T follicular helper cell (primary cell): ENCODE results near the gene HOXB6.

Experiments used
- DNase-seq: peaks from one replicate; pipeline ENCODE4 v3.0.0-alpha.2; 2020; ENCODE audit warnings: low read depth

Gene HOXB6

DNA sequence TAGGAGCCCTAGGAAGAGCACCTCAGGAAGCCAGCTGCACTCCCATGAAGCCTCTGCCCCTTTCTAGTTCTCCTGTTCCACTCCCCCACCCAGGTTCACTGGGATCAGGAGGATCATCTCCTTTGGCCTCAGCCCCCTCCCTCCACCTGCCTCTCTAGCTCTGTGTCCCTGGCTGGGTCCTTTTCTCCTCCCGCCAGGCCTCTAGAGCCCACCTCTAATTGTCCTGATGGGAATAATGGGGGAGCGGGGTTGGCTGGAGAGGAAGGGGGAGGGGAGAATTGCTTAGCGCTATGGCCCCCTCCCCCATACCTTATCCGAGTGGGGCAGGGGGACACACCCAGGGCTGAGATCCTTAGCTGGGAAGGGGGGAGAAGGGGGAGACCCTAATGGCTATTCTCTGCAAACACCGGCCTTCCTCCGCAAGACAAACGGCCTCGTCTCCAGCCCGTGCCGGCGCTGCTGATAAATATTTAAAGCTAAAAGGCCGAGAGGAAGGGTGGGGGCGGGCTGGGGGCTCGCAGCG is 5.0 kb upstream of the HOXB6 start:
- no peak for DNase-seq

DNA sequence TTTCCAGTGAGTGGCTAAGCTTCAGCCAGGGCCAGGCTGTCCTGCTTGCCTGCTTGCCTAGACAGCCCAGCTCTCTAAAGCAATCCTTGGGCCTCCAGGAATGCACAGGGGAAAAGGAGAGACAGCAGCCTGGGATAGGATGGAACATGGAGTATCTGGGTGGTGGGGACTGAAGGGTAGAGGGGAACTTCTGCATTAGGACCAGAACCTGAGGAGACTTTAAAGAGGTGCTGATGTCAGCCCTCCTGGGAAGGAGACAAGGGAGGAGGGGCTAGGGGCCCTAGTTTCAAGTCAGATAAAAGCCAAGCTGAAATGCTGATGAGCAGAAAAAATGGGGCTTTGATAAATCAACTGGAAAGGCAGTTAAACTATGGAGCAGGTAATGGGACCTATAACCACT is 4.2 kb upstream of the HOXB6 start:
- DNase-seq: no peak

DNA sequence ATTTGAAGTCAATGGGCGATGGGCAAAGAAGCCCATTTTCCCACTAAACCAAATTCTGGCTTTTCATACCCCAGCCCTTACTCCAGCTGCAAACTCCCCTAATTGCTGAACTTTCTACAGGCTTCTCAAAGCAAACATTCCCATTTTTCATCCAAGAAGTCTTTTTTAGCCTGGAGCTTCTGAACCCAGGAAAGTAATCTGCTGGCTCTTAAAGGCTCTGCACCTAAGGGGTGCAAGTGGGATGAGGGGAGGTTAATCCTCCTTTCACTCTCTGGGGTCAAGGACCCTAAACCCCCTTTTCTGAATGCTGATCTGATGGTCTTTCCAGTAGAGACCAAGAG is 3.7 kb upstream of the HOXB6 start:
- DNase-seq: no peak

DNA sequence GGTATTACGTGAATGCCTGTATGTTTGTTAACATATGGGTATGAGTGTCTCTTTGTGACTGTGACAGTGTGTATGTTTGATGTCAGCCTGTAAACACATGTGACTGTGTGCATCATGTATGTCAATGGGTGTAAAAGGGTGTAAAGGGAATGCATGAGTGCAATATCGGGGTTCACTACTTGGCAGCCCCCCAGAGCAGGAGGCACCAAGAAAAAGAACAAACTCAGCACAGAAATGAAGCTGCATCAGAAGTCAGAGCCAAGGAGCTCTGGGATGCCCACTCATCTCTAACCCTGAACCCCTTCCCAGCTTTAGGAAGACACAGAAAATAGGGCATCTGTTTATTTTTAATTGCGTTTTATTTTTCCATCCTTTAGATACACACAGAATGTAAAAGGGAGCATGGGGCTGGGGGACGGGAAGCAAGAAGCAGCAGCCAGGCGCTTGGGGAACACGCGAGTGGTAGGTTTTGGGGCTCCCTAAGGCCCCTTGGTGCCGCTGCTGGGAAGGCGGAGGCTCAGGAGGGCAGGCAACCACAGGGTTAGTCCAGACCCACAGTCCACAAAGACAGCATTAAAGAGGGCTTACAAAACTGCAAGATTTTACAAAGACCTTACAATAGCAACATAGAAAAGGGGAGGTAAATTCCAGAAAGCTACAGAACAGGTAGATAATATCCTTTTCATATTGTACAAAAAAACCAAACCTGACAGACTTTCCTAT is 2.3 kb upstream of the HOXB6 start:
- no peak for DNase-seq

DNA sequence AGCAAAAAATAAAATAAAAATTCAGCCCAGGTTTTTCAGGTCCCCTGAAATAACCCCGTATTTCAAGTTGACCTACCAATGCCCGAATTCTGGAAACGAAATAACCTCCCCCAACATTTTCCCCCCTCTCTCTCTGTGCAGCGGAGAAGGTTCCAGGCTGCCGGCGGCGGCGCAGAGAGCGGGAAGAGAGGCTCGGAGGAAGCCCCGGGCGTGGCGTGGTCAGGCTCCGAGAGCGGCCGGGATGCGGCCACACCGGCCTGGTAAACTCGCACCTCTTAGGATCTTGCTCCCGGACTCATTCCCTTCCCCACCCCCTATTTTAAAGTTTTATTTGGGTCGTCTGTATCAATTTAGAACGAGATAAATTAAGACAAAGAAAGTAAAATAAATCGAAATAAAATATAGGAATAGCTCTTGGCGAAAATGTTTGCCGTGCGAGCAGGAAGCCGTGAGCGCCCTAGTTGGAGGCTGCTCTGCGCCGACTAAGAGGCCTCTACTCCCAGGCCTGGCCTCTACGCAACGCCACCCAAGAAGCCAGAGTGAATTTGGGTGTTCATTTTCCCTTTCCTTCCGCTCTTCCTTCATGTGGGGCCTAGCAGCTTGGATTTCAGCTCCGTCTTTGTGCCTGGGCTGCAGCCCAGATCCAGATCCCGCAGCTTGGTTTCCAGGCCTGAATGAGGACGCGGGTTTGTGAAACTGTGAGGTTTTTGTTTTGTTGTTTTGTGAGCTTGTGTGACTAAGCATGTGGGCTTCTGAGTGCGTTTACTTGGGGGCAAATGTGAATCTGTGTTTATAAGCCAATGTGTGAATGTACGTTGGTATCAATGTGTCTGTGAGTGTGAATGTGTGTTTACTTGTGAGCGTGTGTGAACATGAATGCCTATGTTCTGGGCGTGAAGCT is 1.5 kb upstream of the HOXB6 start:
- no peak for DNase-seq

DNA sequence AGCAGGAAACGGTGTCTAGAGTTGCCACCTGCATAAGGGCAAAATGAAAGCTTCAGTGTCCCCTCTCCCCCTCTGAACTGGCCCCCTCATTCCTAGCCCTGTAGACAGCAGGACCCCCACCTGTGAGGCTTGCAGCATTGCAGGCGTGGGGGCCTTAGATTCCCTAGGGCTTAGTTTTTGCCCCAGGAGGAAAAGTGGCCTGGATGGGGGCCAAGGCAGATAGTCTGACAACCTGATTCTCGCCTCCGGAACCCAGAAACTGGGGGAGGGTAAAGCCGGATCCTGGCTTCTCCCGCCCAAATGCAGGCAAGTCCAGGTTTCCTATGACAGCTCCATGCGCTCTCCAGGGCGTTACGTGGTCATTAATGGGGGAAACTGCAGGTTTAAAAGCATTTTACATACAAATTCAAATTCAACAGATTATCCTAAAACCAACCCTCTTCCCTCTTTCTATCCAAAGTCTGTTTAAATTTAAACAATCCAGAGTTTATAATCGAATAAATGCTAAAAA is 678 bp upstream of the HOXB6 start:
- DNase-seq: no peak

DNA sequence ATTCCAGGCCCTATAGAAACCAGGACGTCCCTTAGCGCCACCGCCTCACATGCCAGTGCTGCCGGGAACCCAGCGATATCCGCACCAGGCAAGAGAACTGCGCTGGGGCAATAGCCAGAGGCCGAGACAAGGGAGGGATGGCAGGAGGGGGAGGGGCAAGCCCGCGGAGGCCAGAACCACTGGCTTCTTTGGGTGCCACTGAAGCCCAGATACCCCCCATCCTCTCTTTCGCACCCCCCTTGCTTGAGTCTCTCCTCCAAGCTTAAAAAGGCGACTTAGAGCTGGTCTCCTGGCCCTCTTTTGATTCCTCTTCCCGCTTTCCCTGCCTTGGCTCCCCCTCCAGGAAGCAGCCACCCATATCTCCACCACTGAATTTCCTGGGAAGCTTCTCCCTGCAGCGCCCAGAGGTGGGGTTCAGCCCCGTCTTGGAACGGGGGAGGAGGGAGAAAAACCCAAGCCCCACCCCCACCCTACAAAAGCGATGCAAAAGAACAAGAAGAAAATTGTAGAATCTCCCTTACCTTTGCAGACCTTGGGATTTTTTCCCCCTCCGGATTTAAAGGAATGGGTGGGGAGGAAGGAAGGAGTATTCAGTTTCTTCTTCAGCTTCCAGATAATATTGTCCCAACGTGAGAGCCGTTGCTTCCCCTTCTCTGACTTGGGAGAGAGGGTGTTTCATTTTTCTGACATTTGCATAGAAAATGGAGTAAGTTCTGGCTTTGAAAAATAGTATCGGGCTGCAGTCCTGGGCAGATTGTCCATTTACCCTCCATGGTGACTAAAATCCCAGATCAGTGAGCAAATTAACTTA is 622 bp downstream of the HOXB6 start:
- no peak for DNase-seq

DNA sequence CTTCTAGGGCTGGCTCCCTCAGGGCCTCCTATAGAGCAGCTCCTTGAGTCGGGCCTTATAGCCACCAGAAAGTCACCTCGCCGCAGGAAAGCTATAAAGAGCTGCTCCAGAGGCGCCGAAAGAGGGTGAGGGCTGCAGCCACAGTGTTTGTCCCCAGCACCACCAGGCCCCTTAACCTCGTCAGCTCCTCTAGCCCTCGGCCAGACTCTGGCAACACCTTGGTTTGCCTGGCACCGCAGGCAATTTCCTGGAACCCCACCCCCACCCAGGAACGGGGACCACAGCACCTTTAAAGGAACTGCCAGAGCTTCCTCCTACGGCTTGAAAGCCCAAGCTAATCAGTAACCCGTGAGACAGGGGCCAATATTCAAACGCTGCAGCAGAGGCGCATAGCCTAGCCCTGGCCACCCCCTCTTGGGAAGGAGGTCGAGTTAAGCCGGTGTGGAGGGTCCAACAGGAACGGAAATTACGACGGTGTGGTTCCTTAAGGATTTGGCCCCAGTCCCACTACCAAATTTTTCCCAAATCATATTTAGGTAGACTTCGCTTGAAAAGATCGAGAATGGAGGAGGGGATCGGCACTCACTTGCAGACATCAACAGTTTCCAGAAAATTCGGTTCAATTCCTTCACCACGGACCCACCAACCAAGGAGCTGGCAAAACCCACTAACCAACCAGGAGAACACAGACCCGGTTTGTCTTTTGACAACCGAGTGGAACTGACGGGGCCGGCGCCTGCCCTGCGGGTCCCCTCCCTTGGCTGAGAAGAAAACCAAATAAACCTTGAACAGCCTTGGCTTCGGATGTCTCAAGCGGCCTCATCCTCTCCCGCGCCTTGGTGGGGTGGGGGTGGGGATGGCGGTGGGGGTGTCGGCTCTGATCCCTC is 3.0 kb downstream of the HOXB6 start:
- DNase-seq: no peak

DNA sequence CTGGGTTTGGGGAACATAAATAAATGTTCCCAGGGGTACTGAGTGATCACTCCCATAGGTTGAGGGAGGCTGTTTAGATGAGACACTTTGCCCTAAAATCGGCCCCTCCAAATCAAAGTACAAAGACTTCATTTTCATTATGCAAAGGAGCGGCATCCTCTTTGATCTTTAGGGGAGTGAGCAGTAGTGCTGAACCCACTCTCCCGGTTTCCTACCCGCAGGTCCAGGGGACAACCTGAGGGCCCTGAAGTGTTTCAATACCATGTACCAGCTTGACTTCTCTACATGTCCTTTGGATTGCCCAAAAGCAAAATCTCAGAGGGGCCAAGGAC is 3.6 kb downstream of the HOXB6 start:
- no peak for DNase-seq

DNA sequence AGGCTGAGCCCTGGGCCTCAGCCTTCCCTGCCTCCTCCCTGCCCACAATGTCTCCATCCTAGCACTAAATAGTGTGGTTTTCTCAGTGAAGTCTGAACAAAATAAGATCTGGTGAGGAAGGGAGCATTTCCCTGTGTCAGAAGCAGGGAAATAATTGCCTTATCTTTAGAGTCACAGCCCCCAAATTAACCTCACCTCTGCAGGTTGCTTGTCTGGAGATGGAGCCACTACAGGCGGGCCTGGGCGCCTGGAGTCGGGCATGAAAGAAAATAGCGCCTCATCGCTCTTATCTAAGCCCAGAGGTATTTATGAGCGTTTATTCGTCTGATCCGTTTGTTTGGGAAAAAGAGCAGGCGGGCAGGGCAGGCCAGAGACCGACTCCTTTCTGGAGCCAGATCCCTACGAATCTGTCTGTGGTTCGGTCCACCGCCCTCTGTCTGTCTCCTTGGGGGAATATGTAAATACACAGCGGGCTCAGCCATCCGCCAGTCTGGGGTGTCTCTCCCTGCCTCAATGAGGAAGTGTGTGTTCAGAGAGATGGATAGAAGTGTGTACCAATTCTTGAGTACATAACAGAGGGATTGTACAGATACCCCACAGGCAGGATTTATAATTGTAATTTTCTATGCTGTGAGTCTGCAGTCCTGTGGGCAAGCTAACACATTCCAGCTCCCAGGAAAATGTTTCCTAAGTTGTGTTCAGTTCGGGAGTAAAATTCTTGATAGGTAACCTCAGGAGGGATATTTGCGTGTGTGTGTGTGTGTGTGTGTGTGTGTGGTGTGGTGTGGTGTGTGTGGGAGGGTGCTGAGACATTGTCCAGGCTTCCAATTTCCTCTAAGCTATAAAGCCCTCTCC is 4.3 kb downstream of the HOXB6 start:
- DNase-seq: no peak

DNA sequence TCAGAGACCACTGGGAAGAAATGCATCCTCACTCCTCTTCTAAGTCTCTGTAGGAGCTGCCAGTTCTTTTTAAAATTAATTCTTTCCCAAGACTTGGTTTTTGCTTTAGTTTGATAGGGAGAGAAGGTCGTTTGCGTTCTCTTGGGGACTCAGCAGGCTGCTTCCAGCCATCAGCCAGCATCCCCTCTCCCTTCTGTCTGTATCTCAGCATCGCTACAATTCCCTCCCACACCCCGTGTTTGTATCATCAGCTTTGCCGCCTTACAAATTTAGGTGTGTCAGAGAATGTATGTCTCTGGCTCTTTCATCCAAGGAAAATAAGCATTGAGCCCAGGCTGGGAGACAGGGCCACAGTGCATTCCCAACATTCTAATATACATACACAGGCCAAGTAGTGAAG is 5.4 kb downstream of the HOXB6 start:
- no peak for DNase-seq

DNA sequence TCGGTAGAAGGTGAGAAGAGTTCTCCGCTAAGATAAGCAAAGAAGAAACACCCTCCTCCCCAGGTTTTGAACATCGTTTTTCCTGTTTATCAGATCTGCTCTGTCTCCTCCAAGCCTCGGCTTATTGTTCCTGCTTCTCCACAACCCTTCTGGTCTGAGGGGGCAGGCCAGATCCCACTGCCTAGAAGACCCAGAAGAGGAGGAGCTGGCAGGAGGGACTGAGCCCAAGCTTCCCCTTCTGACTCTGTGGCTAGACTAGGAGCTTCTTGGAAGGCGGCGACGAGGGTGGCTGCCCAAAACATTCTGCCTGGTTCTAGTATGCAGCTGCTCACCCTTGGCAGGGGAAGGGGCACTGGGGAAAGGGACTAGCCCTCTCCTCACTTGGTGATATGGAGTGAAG is 6.0 kb downstream of the HOXB6 start:
- no peak for DNase-seq

DNA sequence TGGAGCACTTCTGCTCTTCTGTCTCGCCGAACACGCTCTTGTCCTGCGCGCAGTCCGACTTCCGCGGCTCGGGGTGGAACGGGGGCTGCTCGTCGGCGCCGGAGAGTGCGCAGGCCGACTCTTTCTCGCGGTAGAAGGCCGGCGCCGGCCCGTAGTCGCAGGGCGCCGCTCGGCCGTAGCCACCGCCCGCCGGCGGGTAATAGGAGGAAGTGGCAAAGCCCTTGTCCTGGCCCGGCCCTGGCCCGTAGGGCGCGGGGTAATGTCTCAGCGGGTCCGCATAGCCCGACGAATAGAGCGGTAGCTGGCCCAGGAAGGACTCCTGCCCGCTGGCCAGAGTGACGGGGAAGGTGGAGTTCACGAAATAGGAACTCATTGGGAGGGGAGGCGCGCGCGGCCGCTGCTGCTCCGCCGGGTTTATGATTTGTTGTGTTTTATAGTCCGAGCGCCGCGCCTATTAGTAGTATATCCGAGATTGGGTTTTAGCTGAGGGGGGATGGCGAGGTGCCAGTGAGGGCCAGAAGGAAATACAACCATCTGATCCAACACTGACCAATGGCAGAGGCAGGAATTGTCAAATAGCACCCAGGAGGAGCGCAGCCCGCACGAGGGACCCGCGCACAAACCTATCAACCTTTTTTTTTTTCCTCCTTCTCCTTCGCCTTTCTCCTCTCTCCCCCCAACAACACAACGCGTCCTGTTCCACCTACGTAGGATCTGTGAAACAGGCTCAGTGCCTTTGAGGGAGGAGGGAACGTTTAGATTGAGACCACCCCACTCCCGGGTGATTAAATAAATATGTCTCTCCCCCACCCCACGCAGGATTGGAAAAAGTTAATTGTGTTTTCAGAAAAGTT is 6.8 kb downstream of the HOXB6 start:
- no peak for DNase-seq

DNA sequence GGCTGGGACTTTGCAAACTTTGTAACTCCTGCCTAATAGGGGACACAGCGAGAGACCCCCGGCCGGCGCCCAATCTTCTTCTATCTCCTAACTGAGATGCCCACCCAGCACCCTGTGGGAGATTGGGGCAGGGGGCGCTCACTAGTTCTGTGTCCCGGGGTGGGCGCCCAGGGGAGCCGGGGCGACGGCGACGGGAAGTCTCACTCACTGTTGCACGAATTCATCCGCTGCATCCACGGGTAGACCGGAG is 7.3 kb downstream of the HOXB6 start:
- DNase-seq: no peak

DNA sequence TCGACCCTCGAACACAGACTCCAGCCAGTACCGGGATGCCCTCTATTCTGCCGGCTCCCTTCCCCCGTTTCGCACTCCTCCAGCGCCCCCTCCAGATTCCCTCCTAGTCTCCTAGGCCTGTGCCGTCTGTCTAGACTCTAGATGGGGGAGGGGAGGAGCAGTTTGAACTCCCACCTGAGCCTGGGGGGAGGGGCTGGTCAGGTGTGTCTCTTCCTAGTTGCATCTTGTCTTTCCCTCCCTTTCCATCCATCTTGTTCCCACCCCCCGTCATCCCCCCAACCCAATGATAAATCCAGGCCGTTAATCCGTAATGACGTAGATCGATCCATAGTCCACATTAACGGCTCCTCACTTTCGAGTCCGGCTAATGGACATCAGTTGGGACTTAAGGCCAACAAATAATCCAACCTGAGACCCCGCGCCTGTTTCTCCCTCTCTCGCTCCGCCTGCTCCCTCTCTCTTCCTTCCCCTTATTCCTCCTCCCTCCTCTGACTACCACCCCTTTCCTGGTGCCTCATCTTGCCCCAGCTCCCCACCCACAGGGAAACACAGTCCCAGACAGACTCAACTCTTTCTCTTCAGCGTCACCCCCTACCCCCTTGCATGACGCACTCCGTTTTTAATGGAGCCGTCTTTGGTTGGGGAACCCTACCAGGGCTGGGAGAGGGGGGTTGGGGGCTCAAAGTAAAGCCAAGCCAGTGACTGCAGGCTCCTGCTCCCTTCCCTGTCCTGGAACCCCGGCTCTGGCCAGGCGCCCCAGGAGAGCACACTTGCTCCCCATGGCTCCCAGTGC is 7.9 kb downstream of the HOXB6 start:
- no peak for DNase-seq

DNA sequence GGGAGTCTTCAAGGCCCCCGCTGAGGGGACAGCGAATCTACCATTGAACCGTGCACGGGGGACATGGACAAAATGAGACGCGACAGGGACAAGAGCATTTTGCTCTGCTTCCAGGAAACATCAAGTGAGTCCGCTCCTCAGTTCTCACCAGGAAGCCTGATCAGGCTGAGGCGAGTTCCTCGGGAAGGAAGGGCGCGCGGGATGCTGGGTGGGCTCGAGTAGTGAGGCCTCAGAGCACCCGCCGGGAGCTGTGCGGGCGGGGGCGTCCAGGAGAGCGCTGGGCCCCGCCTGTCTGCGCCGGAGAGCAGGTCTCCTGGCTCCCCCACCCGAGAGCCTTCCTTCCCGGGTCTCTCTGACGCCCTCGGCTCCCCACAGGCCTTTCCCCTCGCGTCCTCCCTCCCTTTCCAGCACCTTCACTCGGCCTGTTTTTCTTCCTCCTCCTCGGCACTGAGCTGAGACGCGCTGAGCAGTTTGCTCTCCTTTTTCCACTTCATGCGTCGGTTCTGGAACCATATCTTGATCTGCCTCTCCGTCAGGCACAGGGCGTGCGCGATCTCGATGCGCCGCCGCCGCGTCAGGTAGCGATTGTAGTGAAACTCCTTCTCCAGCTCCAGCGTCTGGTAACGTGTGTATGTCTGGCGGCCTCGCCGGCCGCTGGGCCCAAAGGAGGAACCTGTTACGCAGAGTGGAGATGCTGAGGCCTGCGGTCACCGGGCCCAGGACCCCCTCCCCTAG is 8.6 kb downstream of the HOXB6 start:
- no peak for DNase-seq

DNA sequence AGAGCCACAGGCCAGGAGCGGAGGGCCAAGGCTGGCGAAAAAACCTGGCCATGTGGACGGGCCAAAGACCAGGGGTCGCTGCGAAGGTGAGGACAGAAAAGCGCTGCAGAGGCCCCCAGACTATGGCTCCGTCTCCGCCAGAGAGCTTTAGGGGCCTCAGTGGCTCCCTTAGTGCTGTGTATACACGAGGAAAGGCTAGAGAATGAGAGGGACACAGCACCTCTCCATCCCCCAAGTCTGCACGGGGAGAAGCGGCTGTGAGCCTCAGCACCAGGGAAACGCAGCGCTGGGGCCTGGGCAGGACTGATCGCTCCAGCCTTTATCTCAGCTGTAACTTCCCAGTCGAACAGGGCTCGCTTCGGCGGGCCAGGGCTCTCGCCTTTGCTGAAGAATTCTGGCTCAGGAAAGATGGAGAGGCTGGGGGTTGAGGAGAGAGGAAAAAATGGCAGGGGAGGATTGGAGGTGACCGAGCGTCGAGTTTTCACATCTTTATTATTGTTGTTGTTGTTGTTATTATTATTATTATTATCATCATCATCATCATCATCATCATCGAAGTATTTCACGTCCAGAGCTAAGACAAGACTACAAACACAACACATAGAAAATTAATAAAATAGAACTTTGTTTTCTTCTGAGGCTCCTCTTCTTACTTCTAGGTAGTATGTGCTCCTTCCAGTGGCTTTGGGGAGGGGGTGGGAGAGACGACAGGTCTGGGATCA is 9.3 kb downstream of the HOXB6 start:
- no peak for DNase-seq
